Gastrocnemius medialis (tissue), 4 donors: ENCODE measurements around the gene CERS6.

Source experiments
- CTCF ChIP-seq, 5 experiments: fragments of 450-650 bp in 3 of 5; fragments of 200-600 bp in 2 of 5; sonication (generic) in 2 of 5; IDR thresholded peaks in 4 of 5; conservative IDR thresholded peaks in 1 of 5; 1 replicate in 4 of 5; 2 replicates in 1 of 5; pipeline ENCODE4 v1.5.1; 2016 to 2019; ENCODE audit warnings: antibody characterized with exemption in 5 of 5, mild to moderate bottlenecking in 3 of 5, moderate library complexity in 3 of 5
- POLR2A ChIP-seq, 2 donors: fragments of 450-650 bp; IDR thresholded peaks; one replicate each; pipeline ENCODE4 v1.6.1; 2017; ENCODE audit warnings: antibody characterized with exemption in 2 of 2, mild to moderate bottlenecking in 2 of 2, moderate library complexity in 2 of 2

- no peak for TF ChIP-seq CTCF (IDR thresholded peaks at IDR 0.05 in 4 of 5, conservative IDR thresholded peaks at IDR 0.05 in 1 of 5)
- no peak for TF ChIP-seq POLR2A (IDR thresholded peaks at IDR 0.05)
Observed at GRCh38 chr2:168439536-168439935, 16.5 kb upstream of the CERS6 start.
